Measurements from ENCODE around the gene HNRNPUL2.

- no peak for TF ChIP-seq EP300 (IDR thresholded peaks at IDR 0.05)
- no peak for TF ChIP-seq POLR2AphosphoS5 (IDR thresholded peaks at IDR 0.05)
- TF ChIP-seq, protein P1, sequence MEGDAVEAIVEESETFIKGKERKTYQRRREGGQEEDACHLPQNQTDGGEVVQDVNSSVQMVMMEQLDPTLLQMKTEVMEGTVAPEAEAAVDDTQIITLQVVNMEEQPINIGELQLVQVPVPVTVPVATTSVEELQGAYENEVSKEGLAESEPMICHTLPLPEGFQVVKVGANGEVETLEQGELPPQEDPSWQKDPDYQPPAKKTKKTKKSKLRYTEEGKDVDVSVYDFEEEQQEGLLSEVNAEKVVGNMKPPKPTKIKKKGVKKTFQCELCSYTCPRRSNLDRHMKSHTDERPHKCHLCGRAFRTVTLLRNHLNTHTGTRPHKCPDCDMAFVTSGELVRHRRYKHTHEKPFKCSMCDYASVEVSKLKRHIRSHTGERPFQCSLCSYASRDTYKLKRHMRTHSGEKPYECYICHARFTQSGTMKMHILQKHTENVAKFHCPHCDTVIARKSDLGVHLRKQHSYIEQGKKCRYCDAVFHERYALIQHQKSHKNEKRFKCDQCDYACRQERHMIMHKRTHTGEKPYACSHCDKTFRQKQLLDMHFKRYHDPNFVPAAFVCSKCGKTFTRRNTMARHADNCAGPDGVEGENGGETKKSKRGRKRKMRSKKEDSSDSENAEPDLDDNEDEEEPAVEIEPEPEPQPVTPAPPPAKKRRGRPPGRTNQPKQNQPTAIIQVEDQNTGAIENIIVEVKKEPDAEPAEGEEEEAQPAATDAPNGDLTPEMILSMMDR (IDR thresholded peaks at IDR 0.05): no peak
Measured at GRCh38 chr11:62667460-62667859, 59.8 kb downstream of the HNRNPUL2 start.
